ENCODE results near the gene MEI1.

MEI1 gene

GRCh38 chr22:41842996-41843970 lies 144.0 kb downstream of the MEI1 start:
- Histone ChIP-seq H2BK120ac (ENCODE audit: low read depth, low read length) (no peak overlapping the region), H3K56ac (ENCODE audit: low read length) (no peak overlapping the region), H3K9ac (ENCODE audit: low read length) (no peak overlapping the region), H3K4me1 (ENCODE audit: control insufficient read depth, low read depth, low read length) (peaks cover 26% of the 10 kb centered on the region), H3K4me2 (ENCODE audit: low read length) (no peak overlapping the region), H2BK15ac (replicated peaks; ENCODE audit: low read depth) (no peak overlapping the region), H3K27me3 (ENCODE audit: insufficient read depth, low read length, poor library complexity) (no peaks in the 10 kb centered on the region), H3K18ac (ENCODE audit: low read length) (no peak overlapping the region), H3K4me3 (ENCODE audit: low read length) (no peak overlapping the region), H3K79me2 (ENCODE audit: control insufficient read depth, insufficient read depth, low read length) (peaks cover 89% of the 10 kb centered on the region), H4K5ac (ENCODE audit: low read length) (no peak overlapping the region), H2BK5ac (ENCODE audit: low read length) (no peak overlapping the region), H3K27ac (ENCODE audit: low read depth, low read length) (no peak overlapping the region), H2AK5ac (ENCODE audit: low read length) (no peak overlapping the region), H3K36me3 (ENCODE audit: control insufficient read depth, insufficient read depth, low read length) (peaks cover 2% of the 10 kb centered on the region), H3K79me1 (ENCODE audit: low read length) (peaks cover 41% of the 10 kb centered on the region), H3K23ac (ENCODE audit: low read length) (no peak overlapping the region), H3K4ac (ENCODE audit: low read depth, low read length) (no peak overlapping the region), H4K8ac (ENCODE audit: low read depth, low read length) (no peak overlapping the region)
- WGBS (ENCODE audit: extremely low coverage, insufficient coverage, low lambda C conversion rate) = no CpG with 5 or more reads among the region's 8 CpGs
- DNase-seq = no peak

DNA sequence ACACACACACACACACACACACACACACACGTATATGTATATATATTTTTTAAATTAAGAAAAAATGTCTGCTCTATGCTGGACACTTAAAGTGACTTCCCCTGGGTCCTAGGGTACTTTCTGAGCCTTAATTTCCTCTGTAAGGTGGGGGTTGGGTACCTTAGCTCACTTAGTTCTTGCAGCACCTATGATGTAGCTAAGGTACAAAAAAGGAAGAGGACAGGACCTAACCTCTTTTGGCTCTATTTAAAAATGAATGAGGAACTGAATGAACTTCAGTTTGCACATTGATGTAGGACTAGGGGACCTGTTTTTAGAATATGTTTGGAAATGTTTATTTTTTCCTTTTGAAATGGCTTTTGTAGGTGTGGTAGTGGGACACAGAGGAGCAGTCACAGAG lies 144.7 kb downstream of the MEI1 start:
- H3K9ac ChIP-seq (ENCODE audit: low read length) = no peak overlapping the region
- no peak overlapping the region for H3K27ac ChIP-seq (ENCODE audit: low read depth, low read length)

GRCh38 chr22:41844513-41844912 lies 145.2 kb downstream of the MEI1 start:
- H2BK15ac ChIP-seq (replicated peaks; ENCODE audit: low read depth) = no peak overlapping the region
- H4K8ac ChIP-seq (ENCODE audit: low read depth, low read length) = no peak overlapping the region
- H2BK120ac ChIP-seq (ENCODE audit: low read depth, low read length) = no peak overlapping the region
- no CpG with 5 or more reads among the region's 3 CpGs for WGBS (ENCODE audit: extremely low coverage, insufficient coverage, low lambda C conversion rate)
- peak overlapping the region; percentile 45 for H3K56ac ChIP-seq (ENCODE audit: low read length)
- H3K18ac ChIP-seq (ENCODE audit: low read length) = no peak overlapping the region
- H3K79me2 ChIP-seq (ENCODE audit: control insufficient read depth, insufficient read depth, low read length) = peaks cover 85% of the 10 kb centered on the region
- no peak overlapping the region for H3K4me3 ChIP-seq (ENCODE audit: low read length)
- no peak overlapping the region for H3K27ac ChIP-seq (ENCODE audit: low read depth, low read length)
- H3K79me1 ChIP-seq (ENCODE audit: low read length) = peaks cover 34% of the 10 kb centered on the region
- H3K23ac ChIP-seq (ENCODE audit: low read length) = no peak overlapping the region
- H3K27me3 ChIP-seq (ENCODE audit: insufficient read depth, low read length, poor library complexity) = no peaks in the 10 kb centered on the region
- no peak overlapping the region for H3K4ac ChIP-seq (ENCODE audit: low read depth, low read length)
- H3K4me2 ChIP-seq (ENCODE audit: low read length) = no peak overlapping the region
- H3K4me1 ChIP-seq (ENCODE audit: control insufficient read depth, low read depth, low read length) = peaks cover 26% of the 10 kb centered on the region
- H2BK5ac ChIP-seq (ENCODE audit: low read length) = no peak overlapping the region
- H2AK5ac ChIP-seq (ENCODE audit: low read length) = no peak overlapping the region
- no peak overlapping the region for H4K5ac ChIP-seq (ENCODE audit: low read length)
- H3K36me3 ChIP-seq (ENCODE audit: control insufficient read depth, insufficient read depth, low read length) = peaks cover 2% of the 10 kb centered on the region
- H3K9ac ChIP-seq (ENCODE audit: low read length) = peak overlapping the region; percentile 23
- DNase-seq = no peak

More for the DNA sequence above, 144.7 kb downstream of the MEI1 start:
- H3K4ac ChIP-seq (ENCODE audit: low read depth, low read length) = no peak overlapping the region
- H2AK5ac ChIP-seq (ENCODE audit: low read length) = no peak overlapping the region
- H3K36me3 ChIP-seq (ENCODE audit: control insufficient read depth, insufficient read depth, low read length) = peaks cover 2% of the 10 kb centered on the region
- H4K8ac ChIP-seq (ENCODE audit: low read depth, low read length) = no peak overlapping the region
- no peak overlapping the region for H3K18ac ChIP-seq (ENCODE audit: low read length)
- H2BK5ac ChIP-seq (ENCODE audit: low read length) = no peak overlapping the region
- no peak overlapping the region for H4K5ac ChIP-seq (ENCODE audit: low read length)
- no peak for DNase-seq
- H3K23ac ChIP-seq (ENCODE audit: low read length) = no peak overlapping the region
- peaks cover 38% of the 10 kb centered on the region for H3K79me1 ChIP-seq (ENCODE audit: low read length)
- H3K27me3 ChIP-seq (ENCODE audit: insufficient read depth, low read length, poor library complexity) = no peaks in the 10 kb centered on the region
- no CpG with 5 or more reads among the region's 1 CpG for WGBS (ENCODE audit: extremely low coverage, insufficient coverage, low lambda C conversion rate)
- no peak overlapping the region for H3K56ac ChIP-seq (ENCODE audit: low read length)
- peaks cover 87% of the 10 kb centered on the region for H3K79me2 ChIP-seq (ENCODE audit: control insufficient read depth, insufficient read depth, low read length)
- H3K4me1 ChIP-seq (ENCODE audit: control insufficient read depth, low read depth, low read length) = peaks cover 26% of the 10 kb centered on the region
- H3K4me2 ChIP-seq (ENCODE audit: low read length) = no peak overlapping the region
- no peak overlapping the region for H2BK15ac ChIP-seq (replicated peaks; ENCODE audit: low read depth)
- H3K4me3 ChIP-seq (ENCODE audit: low read length) = no peak overlapping the region
- no peak overlapping the region for H2BK120ac ChIP-seq (ENCODE audit: low read depth, low read length)

DNA sequence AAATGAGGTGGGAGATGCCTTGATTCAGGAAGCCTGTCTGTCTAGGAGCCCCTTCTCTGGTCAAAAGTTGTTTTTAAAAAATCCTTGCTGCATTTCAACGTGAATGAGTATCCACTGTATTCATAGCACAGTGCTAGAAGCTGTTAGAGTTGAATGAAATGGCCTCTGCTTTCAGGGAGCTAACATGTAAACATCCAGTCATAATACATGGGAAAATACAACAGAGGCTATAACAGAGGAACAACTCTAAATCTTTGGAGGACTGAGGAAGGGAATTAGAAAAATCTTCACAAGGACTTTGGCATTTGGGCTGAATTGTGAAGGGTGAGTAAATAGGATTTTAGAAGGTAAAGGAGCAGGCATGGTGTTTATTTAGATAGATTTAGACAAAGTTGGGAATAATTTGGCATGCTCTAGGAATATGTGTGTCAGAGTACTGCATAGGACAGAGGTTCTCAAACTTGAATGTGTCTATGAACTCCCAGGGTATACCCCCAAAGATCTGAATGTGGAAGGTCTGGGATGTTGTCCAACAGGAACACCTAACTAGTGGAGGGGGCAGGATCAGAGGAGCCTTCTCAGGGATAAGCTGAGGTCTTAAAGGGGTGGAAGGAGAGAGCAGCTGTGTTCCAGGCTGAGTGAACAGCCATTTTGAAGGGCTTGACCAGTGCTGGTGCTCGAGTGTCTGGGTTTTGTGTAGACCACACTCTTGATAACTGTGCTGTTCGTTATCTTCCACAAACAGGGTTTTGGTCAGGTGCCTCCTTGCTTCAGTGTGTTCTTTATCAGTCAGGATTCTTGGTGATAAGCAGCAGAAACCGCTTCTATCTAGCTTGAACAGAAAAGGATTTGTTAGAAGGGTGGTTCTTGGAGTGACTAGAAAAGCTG lies 146.3 kb downstream of the MEI1 start:
- Histone ChIP-seq H3K23ac (ENCODE audit: low read length) (no peak overlapping the region), H2BK5ac (ENCODE audit: low read length) (no peak overlapping the region), H2BK120ac (ENCODE audit: low read depth, low read length) (no peak overlapping the region), H2AK5ac (ENCODE audit: low read length) (peak overlapping the region; percentile 69), H3K4me1 (ENCODE audit: control insufficient read depth, low read depth, low read length) (peaks cover 26% of the 10 kb centered on the region), H3K4me2 (ENCODE audit: low read length) (peak overlapping the region; percentile 3), H3K27me3 (ENCODE audit: insufficient read depth, low read length, poor library complexity) (no peaks in the 10 kb centered on the region), H3K9ac (ENCODE audit: low read length) (peak overlapping the region; percentile 31), H3K27ac (ENCODE audit: low read depth, low read length) (peak overlapping the region; percentile 33), H3K56ac (ENCODE audit: low read length) (peak overlapping the region; percentile 36), H3K79me2 (ENCODE audit: control insufficient read depth, insufficient read depth, low read length) (peaks cover 78% of the 10 kb centered on the region), H3K18ac (ENCODE audit: low read length) (no peak overlapping the region), H2BK15ac (replicated peaks; ENCODE audit: low read depth) (no peak overlapping the region), H3K4me3 (ENCODE audit: low read length) (no peak overlapping the region), H3K36me3 (ENCODE audit: control insufficient read depth, insufficient read depth, low read length) (peaks cover 2% of the 10 kb centered on the region), H4K8ac (ENCODE audit: low read depth, low read length) (no peak overlapping the region), H3K4ac (ENCODE audit: low read depth, low read length) (no peak overlapping the region), H3K79me1 (ENCODE audit: low read length) (peaks cover 33% of the 10 kb centered on the region), H4K5ac (ENCODE audit: low read length) (no peak overlapping the region)
- WGBS (ENCODE audit: extremely low coverage, insufficient coverage, low lambda C conversion rate) = no CpG with 5 or more reads among the region's 4 CpGs
- peak; percentile 71 for DNase-seq

DNA sequence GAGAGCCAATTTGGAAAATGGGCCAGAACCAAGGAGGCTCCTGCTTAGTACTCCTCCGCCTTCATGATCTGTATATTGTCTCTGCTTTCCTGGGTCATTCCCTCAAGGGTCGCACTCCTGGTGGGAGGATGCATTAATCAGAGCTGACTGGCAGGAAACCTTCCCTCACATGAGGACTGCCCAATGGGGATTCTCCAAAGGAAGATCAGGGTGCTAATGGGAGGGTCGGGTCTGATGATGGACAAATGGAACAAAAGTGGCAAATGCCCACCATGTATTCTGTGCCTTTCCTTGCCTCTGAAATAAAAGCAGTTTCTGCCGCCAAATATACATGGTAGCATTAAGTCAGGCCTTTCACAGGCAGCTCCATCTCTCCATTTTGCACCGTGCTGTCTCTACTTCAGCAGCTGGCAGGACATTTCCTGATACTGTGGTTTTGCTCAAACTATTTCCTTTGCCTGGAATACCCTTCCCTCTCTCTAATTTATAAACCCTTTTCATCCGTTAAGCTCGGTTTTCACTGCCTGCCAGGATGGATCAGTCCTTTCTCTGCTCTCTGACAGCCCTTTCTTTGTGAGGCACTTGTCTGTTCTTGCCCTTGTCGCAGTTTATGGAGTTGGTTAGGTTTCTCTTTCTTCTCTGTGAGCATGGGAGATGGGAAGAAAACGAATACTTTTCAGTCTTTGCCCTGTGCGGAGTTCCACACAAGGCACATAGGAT lies 147.1 kb downstream of the MEI1 start:
- H3K4me2 ChIP-seq (ENCODE audit: low read length) = no peak overlapping the region
- peaks cover 22% of the 10 kb centered on the region for H3K4me1 ChIP-seq (ENCODE audit: control insufficient read depth, low read depth, low read length)
- H3K56ac ChIP-seq (ENCODE audit: low read length) = peak overlapping the region; percentile 51
- no peak overlapping the region for H4K5ac ChIP-seq (ENCODE audit: low read length)
- no peaks in the 10 kb centered on the region for H3K36me3 ChIP-seq (ENCODE audit: control insufficient read depth, insufficient read depth, low read length)
- H2AK5ac ChIP-seq (ENCODE audit: low read length) = no peak overlapping the region
- H3K4me3 ChIP-seq (ENCODE audit: low read length) = no peak overlapping the region
- H2BK15ac ChIP-seq (replicated peaks; ENCODE audit: low read depth) = no peak overlapping the region
- H3K79me1 ChIP-seq (ENCODE audit: low read length) = peaks cover 27% of the 10 kb centered on the region
- peak overlapping the region; percentile 31 for H3K9ac ChIP-seq (ENCODE audit: low read length)
- peak overlapping the region; percentile 9 for H3K27ac ChIP-seq (ENCODE audit: low read depth, low read length)
- H3K23ac ChIP-seq (ENCODE audit: low read length) = no peak overlapping the region
- no peak overlapping the region for H2BK5ac ChIP-seq (ENCODE audit: low read length)
- no peaks in the 10 kb centered on the region for H3K27me3 ChIP-seq (ENCODE audit: insufficient read depth, low read length, poor library complexity)
- no peak overlapping the region for H3K4ac ChIP-seq (ENCODE audit: low read depth, low read length)
- H3K79me2 ChIP-seq (ENCODE audit: control insufficient read depth, insufficient read depth, low read length) = peaks cover 73% of the 10 kb centered on the region
- DNase-seq = no peak
- no CpG with 5 or more reads among the region's 10 CpGs for WGBS (ENCODE audit: extremely low coverage, insufficient coverage, low lambda C conversion rate)
- H2BK120ac ChIP-seq (ENCODE audit: low read depth, low read length) = peak overlapping the region; percentile 31
- H3K18ac ChIP-seq (ENCODE audit: low read length) = no peak overlapping the region
- H4K8ac ChIP-seq (ENCODE audit: low read depth, low read length) = no peak overlapping the region

Data from mesendoderm (in vitro differentiated cells).